ENCODE measurements around the gene MORN1.

- TF ChIP-seq CTCF (conservative IDR thresholded peaks at IDR 0.05; ENCODE audit: low read length) (no peak), EZH2phosphoT487 (IDR thresholded peaks at IDR 0.05; ENCODE audit: borderline replicate concordance) (no peak)
These were observed 44.5 kb downstream of the MORN1 start for GRCh38 chr1:2346691-2347408.
